GM12872 (cell line): ENCODE results near the gene SPART.

Source experiments
- TF ChIP-seq, protein P1 (sequence below): IDR thresholded peaks from 3 replicates; pipeline ENCODE4 v1.5.1; 2011; ENCODE audit warnings: low read depth, mild to moderate bottlenecking, low read length, moderate library complexity; ENCODE audit not compliant: insufficient read depth

SPART gene, protein sequence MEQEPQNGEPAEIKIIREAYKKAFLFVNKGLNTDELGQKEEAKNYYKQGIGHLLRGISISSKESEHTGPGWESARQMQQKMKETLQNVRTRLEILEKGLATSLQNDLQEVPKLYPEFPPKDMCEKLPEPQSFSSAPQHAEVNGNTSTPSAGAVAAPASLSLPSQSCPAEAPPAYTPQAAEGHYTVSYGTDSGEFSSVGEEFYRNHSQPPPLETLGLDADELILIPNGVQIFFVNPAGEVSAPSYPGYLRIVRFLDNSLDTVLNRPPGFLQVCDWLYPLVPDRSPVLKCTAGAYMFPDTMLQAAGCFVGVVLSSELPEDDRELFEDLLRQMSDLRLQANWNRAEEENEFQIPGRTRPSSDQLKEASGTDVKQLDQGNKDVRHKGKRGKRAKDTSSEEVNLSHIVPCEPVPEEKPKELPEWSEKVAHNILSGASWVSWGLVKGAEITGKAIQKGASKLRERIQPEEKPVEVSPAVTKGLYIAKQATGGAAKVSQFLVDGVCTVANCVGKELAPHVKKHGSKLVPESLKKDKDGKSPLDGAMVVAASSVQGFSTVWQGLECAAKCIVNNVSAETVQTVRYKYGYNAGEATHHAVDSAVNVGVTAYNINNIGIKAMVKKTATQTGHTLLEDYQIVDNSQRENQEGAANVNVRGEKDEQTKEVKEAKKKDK

DNA sequence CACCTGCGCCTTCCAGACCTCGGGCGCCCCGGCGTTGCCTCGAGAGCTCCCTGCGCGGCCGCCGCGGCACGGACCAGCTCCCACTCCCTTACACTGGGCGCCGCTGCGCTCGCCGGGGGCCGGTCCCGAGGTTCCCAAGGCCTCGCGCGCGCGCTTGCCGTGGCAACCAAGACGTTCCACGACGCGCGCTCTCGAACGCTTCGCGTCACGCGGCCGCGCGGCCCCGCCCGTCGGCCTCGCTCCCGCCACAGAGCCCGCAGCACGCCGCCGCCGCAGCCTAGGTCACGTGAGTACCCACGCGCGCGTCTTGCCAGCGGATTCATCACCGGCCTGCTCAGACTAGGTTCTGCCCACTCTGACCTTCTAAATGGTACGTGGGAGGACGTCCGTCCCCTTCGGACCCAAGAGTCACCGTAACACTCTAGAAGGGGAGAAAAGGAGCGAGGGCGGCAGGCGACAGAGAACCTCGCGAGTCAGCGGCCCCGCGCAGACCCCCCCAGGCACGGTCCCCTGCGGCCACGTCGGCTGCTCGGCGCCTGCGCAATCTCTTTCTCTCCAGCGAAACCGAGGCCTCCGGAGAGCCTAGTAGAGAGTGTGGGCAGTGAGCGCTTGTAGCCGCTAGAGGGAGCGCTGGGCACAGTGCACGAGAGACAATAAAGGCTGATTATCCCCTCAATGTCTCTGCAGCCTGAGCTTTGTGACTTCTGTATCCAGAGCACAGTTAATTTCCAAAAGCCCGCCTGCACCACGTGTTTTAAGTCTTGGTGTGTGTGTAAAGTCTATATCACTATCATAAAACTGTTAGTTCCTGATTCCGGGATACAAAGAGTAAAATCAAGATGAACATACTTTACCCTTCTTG is at the start of gene SPART:
Gene SPART, minus strand, starts transcription at position 173 of the 862 bp plus-strand sequence. CDS start 10,564 bp downstream, outside the sequence.
- TF ChIP-seq, protein P1, sequence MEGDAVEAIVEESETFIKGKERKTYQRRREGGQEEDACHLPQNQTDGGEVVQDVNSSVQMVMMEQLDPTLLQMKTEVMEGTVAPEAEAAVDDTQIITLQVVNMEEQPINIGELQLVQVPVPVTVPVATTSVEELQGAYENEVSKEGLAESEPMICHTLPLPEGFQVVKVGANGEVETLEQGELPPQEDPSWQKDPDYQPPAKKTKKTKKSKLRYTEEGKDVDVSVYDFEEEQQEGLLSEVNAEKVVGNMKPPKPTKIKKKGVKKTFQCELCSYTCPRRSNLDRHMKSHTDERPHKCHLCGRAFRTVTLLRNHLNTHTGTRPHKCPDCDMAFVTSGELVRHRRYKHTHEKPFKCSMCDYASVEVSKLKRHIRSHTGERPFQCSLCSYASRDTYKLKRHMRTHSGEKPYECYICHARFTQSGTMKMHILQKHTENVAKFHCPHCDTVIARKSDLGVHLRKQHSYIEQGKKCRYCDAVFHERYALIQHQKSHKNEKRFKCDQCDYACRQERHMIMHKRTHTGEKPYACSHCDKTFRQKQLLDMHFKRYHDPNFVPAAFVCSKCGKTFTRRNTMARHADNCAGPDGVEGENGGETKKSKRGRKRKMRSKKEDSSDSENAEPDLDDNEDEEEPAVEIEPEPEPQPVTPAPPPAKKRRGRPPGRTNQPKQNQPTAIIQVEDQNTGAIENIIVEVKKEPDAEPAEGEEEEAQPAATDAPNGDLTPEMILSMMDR = peak; percentile 98

DNA sequence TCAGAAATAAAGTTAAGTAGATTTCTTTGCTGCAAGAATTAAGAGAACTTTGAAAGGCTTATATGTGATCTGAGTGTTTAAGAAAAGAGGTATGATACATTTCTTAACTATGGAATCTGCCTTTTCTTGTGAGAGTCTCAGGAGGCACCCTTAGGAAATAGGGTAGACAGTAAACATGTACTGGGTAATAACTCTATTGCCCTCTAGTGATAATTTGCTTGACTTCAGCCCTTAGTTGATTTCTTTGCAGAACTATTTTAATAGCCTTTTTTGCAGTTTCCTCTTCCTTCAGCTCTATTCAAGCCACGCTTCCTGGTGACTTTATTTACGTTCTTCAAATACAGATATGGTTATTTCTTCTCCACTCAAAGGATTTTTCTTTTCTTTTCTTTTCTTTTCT is 49.1 kb upstream of the SPART start:
- TF ChIP-seq, protein P1 = 0 out of 3 replicates have a peak, but pooled peaks have one; percentile 10

DNA sequence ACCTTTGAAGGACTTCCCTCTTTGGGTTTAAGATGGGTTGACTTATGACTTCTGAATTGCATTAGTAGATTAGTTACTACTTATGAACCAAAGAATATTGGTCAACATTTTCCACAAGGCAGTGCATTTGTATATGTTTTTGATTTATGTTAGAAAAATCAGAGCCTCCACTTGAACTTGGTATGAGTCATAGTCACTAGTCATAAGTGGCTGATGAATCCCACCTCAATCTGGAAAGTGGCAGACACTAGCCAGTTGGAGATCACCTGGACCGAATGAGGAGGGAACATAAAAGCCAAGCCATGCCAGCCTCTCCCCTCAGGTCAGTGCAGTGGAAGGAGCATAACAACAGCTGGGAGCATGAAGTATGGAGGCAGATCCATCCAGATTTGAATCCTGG is 39.3 kb upstream of the SPART start:
- TF ChIP-seq, protein P1 = no peak

DNA sequence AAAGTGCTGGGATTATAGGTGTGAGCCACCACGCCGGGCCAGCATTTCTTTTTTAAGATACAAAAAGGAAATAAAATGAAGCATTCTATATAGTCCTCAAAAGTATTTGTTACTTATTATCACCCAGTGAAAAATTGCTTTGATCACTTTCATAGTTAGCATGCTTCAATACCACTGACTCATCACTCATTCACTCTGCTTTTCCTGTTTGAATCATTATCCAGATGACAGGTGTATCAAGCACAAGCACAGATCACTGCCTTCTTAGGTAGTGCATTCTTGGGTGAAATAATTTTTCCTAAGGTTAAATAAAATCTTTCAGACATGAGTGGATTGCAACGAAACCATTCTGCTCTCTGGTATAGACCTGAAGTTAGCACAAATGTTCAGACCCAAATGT is 35.8 kb upstream of the SPART start:
- TF ChIP-seq, protein P1 = no peak

DNA sequence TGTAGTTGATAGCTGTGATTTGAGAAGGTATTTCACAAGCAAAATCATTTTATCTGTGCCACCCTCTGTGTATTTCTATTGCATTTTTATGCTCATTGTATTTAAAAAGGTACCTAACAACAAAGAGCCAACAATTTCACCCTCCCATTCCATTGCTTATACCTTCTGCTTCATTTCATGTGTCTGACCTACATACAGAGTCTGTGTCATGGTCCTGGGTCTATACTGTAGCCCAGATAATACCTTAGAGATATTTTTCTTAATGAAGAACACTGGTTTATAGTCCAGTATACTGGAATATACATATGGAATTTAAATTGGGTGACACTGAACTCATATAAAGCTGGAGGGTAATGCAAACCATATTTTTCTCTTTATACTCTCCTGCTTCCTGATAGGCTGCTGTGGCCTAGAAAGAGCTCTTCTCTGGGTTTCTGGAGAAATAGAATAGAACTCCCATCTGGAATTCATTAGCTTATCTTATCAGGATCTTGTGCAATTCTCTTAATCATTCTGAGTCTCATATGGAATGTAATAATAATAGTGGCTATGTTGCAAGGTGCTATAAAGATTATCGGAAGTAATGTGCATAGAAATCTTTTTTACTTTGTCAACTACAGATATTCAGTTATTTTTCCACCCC is 31.8 kb upstream of the SPART start:
- TF ChIP-seq, protein P1 = no peak

DNA sequence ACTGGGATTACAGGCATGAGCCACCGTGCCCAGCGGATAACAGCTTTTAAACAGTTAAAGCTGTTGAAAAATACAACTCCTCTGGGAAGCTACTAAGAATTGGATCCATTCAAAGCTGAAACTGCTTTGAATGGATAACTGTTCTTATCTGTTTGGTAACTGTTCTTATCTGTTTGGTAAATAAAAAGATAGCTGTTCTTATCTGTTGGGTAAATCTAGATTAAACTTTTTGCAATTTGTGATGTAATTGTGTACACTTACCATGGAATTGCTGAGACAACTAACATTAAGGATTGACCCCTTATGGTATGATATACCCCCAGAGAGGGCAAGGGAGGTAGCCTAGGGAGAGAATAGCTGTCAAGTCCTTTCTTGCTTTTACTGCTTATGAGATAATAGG is 27.9 kb upstream of the SPART start:
- TF ChIP-seq, protein P1 = no peak

DNA sequence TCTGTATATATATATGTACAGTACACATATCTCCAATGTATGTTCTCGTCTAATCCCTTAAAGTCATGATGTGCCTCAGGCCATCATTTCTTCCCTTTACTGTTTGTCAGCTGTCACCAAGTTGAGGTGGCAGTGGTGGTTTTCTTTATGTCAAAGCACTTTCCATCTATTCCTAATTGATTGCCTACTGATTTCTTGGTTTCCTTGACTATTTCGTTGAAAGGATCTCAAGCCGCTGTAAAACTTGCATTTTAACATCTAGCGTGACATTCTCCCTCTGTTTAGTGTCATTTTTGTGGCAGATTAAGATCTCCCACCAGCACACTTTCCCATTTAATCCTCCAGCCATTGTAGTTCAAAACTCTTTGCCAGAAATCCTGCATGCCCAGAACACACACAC is 25.0 kb upstream of the SPART start:
- TF ChIP-seq, protein P1 = no peak
